GM12874 (cell line): ENCODE data around the gene KCNG4.

Experiments
- CTCF ChIP-seq: IDR thresholded peaks from 2 replicates; pipeline ENCODE4 v1.5.1; 2011; ENCODE audit warnings: low read depth, mild to moderate bottlenecking, control low read depth, low read length, moderate library complexity; ENCODE audit not compliant: insufficient read depth

KCNG4 gene

GRCh38 chr16:84178892-84179611 lies 60.8 kb downstream of the KCNG4 start:
- no peak for TF ChIP-seq CTCF

- TF ChIP-seq CTCF: no peak
Measured at GRCh38 chr16:84178146-84178765, 61.6 kb downstream of the KCNG4 start.

- TF ChIP-seq CTCF: no peak
Measured at GRCh38 chr16:84177741-84178073, 62.1 kb downstream of the KCNG4 start.

GRCh38 chr16:84176192-84177053 lies 63.4 kb downstream of the KCNG4 start:
- TF ChIP-seq CTCF: no peak

- peak; percentile 87 for TF ChIP-seq CTCF
Measured at GRCh38 chr16:84175350-84176081, 64.3 kb downstream of the KCNG4 start.

GRCh38 chr16:84174396-84174795 lies 65.4 kb downstream of the KCNG4 start:
- no peak for TF ChIP-seq CTCF
